Natural killer cell (primary cell): Measurements from ENCODE around the gene NGFR. TPM values are rescaled to one million over a fixed set of nuclear protein-coding genes. Genes with fewer than 3 reads are reported as not detected.
A peak's percentile ranks its signal among the peaks of the same experiment; 100 is the strongest.

ENCODE experiments used
- ATAC-seq, 3 donors: fragments of 150-1000 bp in 2 of 3; fragments of 200-7000 bp in 1 of 3; cut with Tn5 transposase; 1 replicate in 1 of 3; 2 replicates in 2 of 3; pipeline ENCODE4 v1.10.0; 2021; ENCODE audit warnings: mild to moderate bottlenecking in 2 of 3, moderate library complexity in 2 of 3
- DNase-seq, 2 donors: peaks; one replicate each; pipeline versions ENCODE4 v3.0.0 to v3.0.0-alpha.2; 2013 to 2021; ENCODE audit warnings: mixed read lengths in 1 of 2
- H3K27ac ChIP-seq: one replicate; pipeline ENCODE4 v1.5.1; 2013; ENCODE audit warnings: mild to moderate bottlenecking, low read length
- H3K27me3 ChIP-seq: one replicate; pipeline ENCODE4 v1.6.1; 2013; ENCODE audit warnings: low read length; ENCODE audit not compliant: control insufficient read depth, insufficient read depth
- H3K36me3 ChIP-seq: one replicate; pipeline ENCODE4 v1.6.1; 2013; ENCODE audit warnings: low read length; ENCODE audit not compliant: control insufficient read depth, insufficient read depth
- H3K4me1 ChIP-seq: one replicate; pipeline ENCODE4 v1.6.1; 2013; ENCODE audit warnings: low read length; ENCODE audit not compliant: control insufficient read depth, insufficient read depth
- H3K4me3 ChIP-seq: one replicate; pipeline ENCODE4 v1.5.1; 2013; ENCODE audit warnings: low read length
- H3K9me3 ChIP-seq: one replicate; pipeline ENCODE4 v1.6.1; 2013; ENCODE audit warnings: low read length; ENCODE audit not compliant: control insufficient read depth, insufficient read depth
- H3K27ac Mint-ChIP-seq, 2 donors: one replicate each; pipeline ENCODE4 v1.8.0; 2022; ENCODE audit warnings: mild to moderate bottlenecking in 2 of 2, mixed read lengths in 2 of 2, moderate library complexity in 1 of 2
- H3K27me3 Mint-ChIP-seq, 2 donors: one replicate each; pipeline ENCODE4 v1.8.0; 2022; ENCODE audit warnings: low read depth in 2 of 2, mixed read lengths in 2 of 2
- H3K36me3 Mint-ChIP-seq: one replicate; pipeline ENCODE4 v1.8.0; 2022; ENCODE audit warnings: mixed read lengths
- H3K4me1 Mint-ChIP-seq, 2 donors: one replicate each; pipeline ENCODE4 v1.8.0; 2022; ENCODE audit warnings: mixed read lengths in 2 of 2
- H3K4me3 Mint-ChIP-seq: one replicate; pipeline ENCODE4 v1.8.0; 2022; ENCODE audit warnings: mild to moderate bottlenecking, moderate library complexity, mixed read lengths
- H3K9me3 Mint-ChIP-seq, 2 donors: one replicate each; pipeline ENCODE4 v1.8.0; 2022; ENCODE audit warnings: mixed read lengths in 2 of 2
- CTCF ChIP-seq: fragments of 200-600 bp; IDR thresholded peaks from one replicate; pipeline ENCODE4 v1.8.0; 2022; ENCODE audit warnings: antibody characterized with exemption
- WGBS: methylation state at CpG from one replicate; pipeline ENCODE4 v1.1.7; 2013; ENCODE audit warnings: missing lambda C conversion rate; ENCODE audit not compliant: insufficient coverage; 5-methylcytosine and 5-hydroxymethylcytosine counted together
- intact Hi-C: fragments of 100-400 bp; cut with micrococcal nuclease; formaldehyde crosslinking; loops from one replicate; pipeline ENCODE4 v1.14.2; 2022
- total RNA-seq, 4 donors: library from RNA; stranded (reverse); fragments of 120-200 nt in 1 of 4; gene quantifications; one replicate each; pipeline versions ENCODE4 v1.2.3 to v1.2.4, GENCODE V29; 2013 to 2022

NGFR gene
- total RNA-seq, 3 donors from 2014 or later (not counting 1 experiment from before 2014, with no cell fraction given), result 0.91 to 1.8 (median 1.2) TPM

DNA sequence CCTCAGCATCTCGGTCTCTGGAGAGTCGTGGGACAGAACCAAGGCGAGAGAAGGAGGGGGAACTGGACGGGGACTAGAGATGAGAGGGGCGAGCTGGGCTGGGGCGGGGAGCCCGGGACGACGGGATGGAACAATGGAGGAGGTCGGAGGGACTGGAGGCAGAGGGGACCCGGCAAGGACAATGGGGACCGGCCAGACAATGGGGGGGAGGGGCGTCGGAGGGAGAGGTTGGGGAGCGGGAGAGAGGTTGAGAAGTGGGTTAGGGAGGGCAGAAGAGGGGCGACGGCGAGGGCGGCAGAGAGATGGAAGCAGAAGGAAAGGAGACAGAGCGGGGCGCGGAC lies 719 bp downstream of the NGFR start:
- Histone ChIP-seq H3K36me3 (no peaks in the 10 kb centered on the region), H3K9me3 (no peaks in the 10 kb centered on the region), H3K4me1 (peaks cover 36% of the 10 kb centered on the region), H3K4me3 (peak overlapping the region; percentile 51), H3K27me3 (peaks cover 37% of the 10 kb centered on the region), H3K27ac (no peak overlapping the region)
- 3% methylated on average over 22 of the region's 22 CpGs for WGBS
- Mint-ChIP-seq H3K27ac (peak overlapping the region in 1 of 2 donors; percentile 85), H3K27me3 (peaks cover 33 to 37% of the 10 kb centered on the region in 2 donors), H3K4me3 (peak overlapping the region; percentile 93), H3K36me3 (peaks cover 6% of the 10 kb centered on the region), H3K9me3 (no peaks in the 10 kb centered on the region), H3K4me1 (peaks cover 26 to 39% of the 10 kb centered on the region in 2 donors)
- ATAC-seq (no peak), DNase-seq (no peak)
- intact Hi-C loops, result loop anchor here (2.0 kb wide), 2 partner anchors 61 to 87 kb away; no protein-coding TSS in a partner anchor
- TF ChIP-seq CTCF, result no peak

GRCh38 chr17:49496183-49496866 lies 1.2 kb downstream of the NGFR start:
- H3K4me1 ChIP-seq, result peaks cover 36% of the 10 kb centered on the region
- peaks cover 26 to 39% of the 10 kb centered on the region in 2 donors for H3K4me1 Mint-ChIP-seq
- H3K27ac ChIP-seq, result no peak overlapping the region
- peak overlapping the region; percentile 93 for H3K4me3 Mint-ChIP-seq
- H3K36me3 ChIP-seq, result no peaks in the 10 kb centered on the region
- H3K27me3 ChIP-seq, result peaks cover 42% of the 10 kb centered on the region
- peak overlapping the region in 1 of 2 donors; percentile 85 for H3K27ac Mint-ChIP-seq
- TF ChIP-seq CTCF, result peak; percentile 91
- H3K36me3 Mint-ChIP-seq, result peaks cover 6% of the 10 kb centered on the region
- no peaks in the 10 kb centered on the region for H3K9me3 Mint-ChIP-seq
- no peaks in the 10 kb centered on the region for H3K9me3 ChIP-seq
- H3K4me3 ChIP-seq, result peak overlapping the region; percentile 51
- ATAC-seq, result peak; percentile 78 to 83 (median 80)
- peak; percentile 84 to 89 for DNase-seq
- intact Hi-C loops, result loop anchor here (2.0 kb wide), 2 partner anchors 60 to 88 kb away; no protein-coding TSS in a partner anchor
- H3K27me3 Mint-ChIP-seq, result peaks cover 35 to 38% of the 10 kb centered on the region in 2 donors
- WGBS, result 1% methylated on average over 85 of the region's 85 CpGs

DNA sequence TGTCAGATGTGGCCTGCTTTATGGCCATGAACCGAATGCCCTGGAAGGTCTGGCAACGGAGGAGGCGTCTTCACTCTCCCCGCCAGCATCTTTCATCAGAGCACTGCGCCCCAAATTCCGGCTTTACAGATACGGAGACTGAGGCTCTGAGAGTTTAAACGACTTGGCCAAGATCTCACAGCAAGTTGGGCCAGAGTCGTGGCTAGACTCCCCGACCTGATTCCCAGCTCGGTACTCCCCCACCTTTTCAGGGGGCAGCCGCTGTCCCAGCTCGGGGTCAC lies 1.7 kb downstream of the NGFR start:
- no peaks in the 10 kb centered on the region for H3K9me3 ChIP-seq
- H3K4me3 ChIP-seq, result peak overlapping the region; percentile 35
- ATAC-seq, result no peak
- no peaks in the 10 kb centered on the region for H3K36me3 ChIP-seq
- TF ChIP-seq CTCF, result no peak
- Mint-ChIP-seq H3K4me3 (peak overlapping the region; percentile 93), H3K36me3 (peaks cover 6% of the 10 kb centered on the region), H3K27me3 (peaks cover 35 to 38% of the 10 kb centered on the region in 2 donors), H3K4me1 (peaks cover 26 to 39% of the 10 kb centered on the region in 2 donors), H3K9me3 (no peaks in the 10 kb centered on the region), H3K27ac (no peak overlapping the region)
- no peak for DNase-seq
- peaks cover 46% of the 10 kb centered on the region for H3K27me3 ChIP-seq
- 2% methylated on average over 13 of the region's 13 CpGs for whole genome bisulfite sequencing
- intact Hi-C loops, result loop anchor here (2.0 kb wide), 2 partner anchors 60 to 88 kb away; no protein-coding TSS in a partner anchor
- peaks cover 36% of the 10 kb centered on the region for H3K4me1 ChIP-seq
- no peak overlapping the region for H3K27ac ChIP-seq
